Choroid plexus epithelial cell (primary cell): ENCODE measurements around the gene DCAF11.

Experiments used
- DNase-seq: peaks from one replicate; pipeline ENCODE4 v3.0.0-alpha.2; 2010; ENCODE audit warnings: low read depth
- H3K4me3 ChIP-seq: 2 replicates; pipeline ENCODE4 v1.5.1; 2011; ENCODE audit warnings: low read depth, mild to moderate bottlenecking, control low read depth, low read length, moderate library complexity
- TF ChIP-seq, protein P1 (sequence below): conservative IDR thresholded peaks from 2 replicates; pipeline ENCODE4 v1.5.1; 2011; ENCODE audit warnings: low read depth, mild to moderate bottlenecking, control low read depth, inconsistent platforms, low read length, moderate library complexity

The DCAF11 gene

GRCh38 chr14:24147761-24148428 is 33.3 kb downstream of the DCAF11 start:
- DNase-seq: peak; percentile 13

DNA sequence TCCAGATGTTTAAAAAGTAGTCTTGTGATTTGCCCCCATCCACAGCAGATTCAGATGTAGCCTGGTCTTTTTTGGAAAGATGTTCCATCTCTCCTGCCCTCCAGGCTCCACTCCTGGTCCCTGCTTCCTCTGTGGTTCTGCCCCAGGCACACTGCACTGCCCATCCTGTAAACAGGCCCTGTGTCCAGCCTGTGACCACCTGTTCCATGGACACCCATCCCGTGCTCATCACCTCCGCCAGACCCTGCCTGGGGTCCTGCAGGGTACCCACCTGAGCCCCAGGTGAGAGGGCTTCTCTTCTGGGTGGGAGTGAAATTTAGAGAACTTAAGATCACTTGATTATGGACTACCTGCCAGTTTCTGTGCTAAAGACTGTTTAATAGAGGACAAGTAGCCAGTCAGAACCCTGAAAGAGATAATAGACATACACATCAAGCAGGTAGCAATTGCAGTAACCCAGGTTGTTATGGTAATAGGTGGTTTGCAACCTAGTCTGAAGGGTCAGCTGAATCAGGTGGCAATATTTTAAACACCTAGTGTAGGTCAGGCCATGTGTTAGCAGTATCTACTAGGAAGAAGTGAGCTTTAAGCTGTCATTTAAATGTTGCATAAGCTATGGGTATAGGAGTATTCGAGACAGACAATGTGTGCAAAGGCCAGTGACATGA is 34.9 kb downstream of the DCAF11 start:
- TF ChIP-seq, protein P1, sequence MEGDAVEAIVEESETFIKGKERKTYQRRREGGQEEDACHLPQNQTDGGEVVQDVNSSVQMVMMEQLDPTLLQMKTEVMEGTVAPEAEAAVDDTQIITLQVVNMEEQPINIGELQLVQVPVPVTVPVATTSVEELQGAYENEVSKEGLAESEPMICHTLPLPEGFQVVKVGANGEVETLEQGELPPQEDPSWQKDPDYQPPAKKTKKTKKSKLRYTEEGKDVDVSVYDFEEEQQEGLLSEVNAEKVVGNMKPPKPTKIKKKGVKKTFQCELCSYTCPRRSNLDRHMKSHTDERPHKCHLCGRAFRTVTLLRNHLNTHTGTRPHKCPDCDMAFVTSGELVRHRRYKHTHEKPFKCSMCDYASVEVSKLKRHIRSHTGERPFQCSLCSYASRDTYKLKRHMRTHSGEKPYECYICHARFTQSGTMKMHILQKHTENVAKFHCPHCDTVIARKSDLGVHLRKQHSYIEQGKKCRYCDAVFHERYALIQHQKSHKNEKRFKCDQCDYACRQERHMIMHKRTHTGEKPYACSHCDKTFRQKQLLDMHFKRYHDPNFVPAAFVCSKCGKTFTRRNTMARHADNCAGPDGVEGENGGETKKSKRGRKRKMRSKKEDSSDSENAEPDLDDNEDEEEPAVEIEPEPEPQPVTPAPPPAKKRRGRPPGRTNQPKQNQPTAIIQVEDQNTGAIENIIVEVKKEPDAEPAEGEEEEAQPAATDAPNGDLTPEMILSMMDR: no peak
- no peak for DNase-seq
- H3K4me3 ChIP-seq: no peak overlapping the region

More at GRCh38 chr14:24147761-24148428, 33.3 kb downstream of the DCAF11 start:
- TF ChIP-seq, protein P1: no peak
- peak overlapping the region; percentile 87 for H3K4me3 ChIP-seq

DNA sequence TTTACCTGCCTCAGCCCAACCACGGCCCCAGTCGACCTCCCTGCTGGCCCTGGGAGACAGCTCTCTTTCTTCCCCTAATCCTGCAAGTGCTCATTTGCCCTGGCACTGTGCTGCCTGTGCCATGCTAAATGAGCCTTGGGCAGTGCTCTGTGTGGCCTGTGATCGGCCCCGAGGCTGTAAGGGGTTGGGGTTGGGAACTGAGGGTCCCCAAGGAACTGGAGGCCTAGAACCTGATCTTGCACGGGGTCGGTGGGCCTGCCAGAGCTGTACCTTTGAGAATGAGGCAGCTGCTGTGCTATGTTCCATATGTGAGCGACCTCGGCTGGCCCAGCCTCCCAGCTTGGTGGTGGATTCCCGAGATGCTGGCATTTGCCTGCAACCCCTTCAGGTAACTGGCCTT is 35.5 kb downstream of the DCAF11 start:
- TF ChIP-seq, protein P1: no peak
- H3K4me3 ChIP-seq: no peak overlapping the region
- no peak for DNase-seq

- H3K4me3 ChIP-seq: no peak overlapping the region
- DNase-seq: no peak
- TF ChIP-seq, protein P1: no peak
Observed at GRCh38 chr14:24150567-24150966, 36.0 kb downstream of the DCAF11 start.

- TF ChIP-seq, protein P1: no peak
- DNase-seq: no peak
- no peak overlapping the region for H3K4me3 ChIP-seq
Observed at GRCh38 chr14:24150993-24151392, 36.4 kb downstream of the DCAF11 start.

GRCh38 chr14:24151404-24152080 is 37.0 kb downstream of the DCAF11 start:
- TF ChIP-seq, protein P1: no peak
- no peak for DNase-seq
- no peak overlapping the region for H3K4me3 ChIP-seq
